Parathyroid adenoma (tissue), 2 donors: ENCODE measurements around the gene PLD6.

Source experiments
- H2AFZ ChIP-seq: fragments of 300-600 bp; sonication (generic); one replicate; pipeline ENCODE4 v1.7.0; 2017; ENCODE audit warnings: antibody characterized with exemption, mild to moderate bottlenecking
- H3K27ac ChIP-seq: fragments of 300-600 bp; sonication (generic); one replicate; pipeline ENCODE4 v1.7.0; 2017
- H3K27me3 ChIP-seq: fragments of 300-600 bp; sonication (generic); one replicate; pipeline ENCODE4 v1.7.0; 2017; ENCODE audit warnings: low read length; ENCODE audit not compliant: control insufficient read depth, insufficient read depth
- H3K36me3 ChIP-seq: fragments of 300-600 bp; sonication (generic); one replicate; pipeline ENCODE4 v1.7.0; 2017; ENCODE audit warnings: low read length; ENCODE audit not compliant: control insufficient read depth, insufficient read depth
- H3K4me1 ChIP-seq: fragments of 300-600 bp; sonication (generic); one replicate; pipeline ENCODE4 v1.7.0; 2017; ENCODE audit warnings: control low read depth
- H3K4me2 ChIP-seq: fragments of 300-600 bp; sonication (generic); one replicate; pipeline ENCODE4 v1.7.0; 2017; ENCODE audit warnings: low read length
- H3K4me3 ChIP-seq: fragments of 300-600 bp; sonication (generic); one replicate; pipeline ENCODE4 v1.7.0; 2017; ENCODE audit warnings: low read depth, low read length
- H3K79me2 ChIP-seq: fragments of 300-600 bp; sonication (generic); one replicate; pipeline ENCODE4 v1.7.0; 2017; ENCODE audit warnings: control low read depth
- H3K9ac ChIP-seq: fragments of 300-600 bp; sonication (generic); one replicate; pipeline ENCODE4 v1.7.0; 2017; ENCODE audit warnings: mild to moderate bottlenecking
- H3K9me3 ChIP-seq: fragments of 300-600 bp; sonication (generic); one replicate; pipeline ENCODE4 v1.7.0; 2017; ENCODE audit warnings: low read length; ENCODE audit not compliant: control insufficient read depth
- TF ChIP-seq, protein P1 (sequence below): fragments of 300-600 bp; sonication (generic); IDR thresholded peaks from one replicate; pipeline ENCODE4 v1.7.0; 2017; ENCODE audit warnings: antibody characterized with exemption, mild to moderate bottlenecking
- donor health status: primary hyperparathyroidism.

Gene PLD6

DNA sequence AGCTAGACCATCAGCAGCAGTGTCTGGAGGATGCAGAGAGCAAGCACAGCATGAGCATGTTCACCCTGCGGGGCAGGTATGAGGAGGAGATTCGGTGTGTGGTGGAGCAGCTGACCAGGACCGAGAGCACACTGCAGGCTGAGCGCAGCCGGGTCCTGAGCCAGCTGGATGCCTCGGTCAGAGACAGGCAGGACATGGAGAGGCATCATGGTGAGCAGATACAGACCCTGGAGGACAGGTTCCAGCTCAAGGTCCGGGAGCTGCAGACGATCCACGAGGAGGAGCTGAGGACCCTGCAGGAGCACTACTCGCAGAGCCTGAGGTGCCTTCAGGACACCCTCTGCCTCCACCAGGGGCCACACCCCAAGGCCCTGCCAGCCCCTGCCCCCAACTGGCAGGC lies 38.8 kb downstream of the PLD6 start:
- TF ChIP-seq, protein P1, sequence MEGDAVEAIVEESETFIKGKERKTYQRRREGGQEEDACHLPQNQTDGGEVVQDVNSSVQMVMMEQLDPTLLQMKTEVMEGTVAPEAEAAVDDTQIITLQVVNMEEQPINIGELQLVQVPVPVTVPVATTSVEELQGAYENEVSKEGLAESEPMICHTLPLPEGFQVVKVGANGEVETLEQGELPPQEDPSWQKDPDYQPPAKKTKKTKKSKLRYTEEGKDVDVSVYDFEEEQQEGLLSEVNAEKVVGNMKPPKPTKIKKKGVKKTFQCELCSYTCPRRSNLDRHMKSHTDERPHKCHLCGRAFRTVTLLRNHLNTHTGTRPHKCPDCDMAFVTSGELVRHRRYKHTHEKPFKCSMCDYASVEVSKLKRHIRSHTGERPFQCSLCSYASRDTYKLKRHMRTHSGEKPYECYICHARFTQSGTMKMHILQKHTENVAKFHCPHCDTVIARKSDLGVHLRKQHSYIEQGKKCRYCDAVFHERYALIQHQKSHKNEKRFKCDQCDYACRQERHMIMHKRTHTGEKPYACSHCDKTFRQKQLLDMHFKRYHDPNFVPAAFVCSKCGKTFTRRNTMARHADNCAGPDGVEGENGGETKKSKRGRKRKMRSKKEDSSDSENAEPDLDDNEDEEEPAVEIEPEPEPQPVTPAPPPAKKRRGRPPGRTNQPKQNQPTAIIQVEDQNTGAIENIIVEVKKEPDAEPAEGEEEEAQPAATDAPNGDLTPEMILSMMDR, result no peak

DNA sequence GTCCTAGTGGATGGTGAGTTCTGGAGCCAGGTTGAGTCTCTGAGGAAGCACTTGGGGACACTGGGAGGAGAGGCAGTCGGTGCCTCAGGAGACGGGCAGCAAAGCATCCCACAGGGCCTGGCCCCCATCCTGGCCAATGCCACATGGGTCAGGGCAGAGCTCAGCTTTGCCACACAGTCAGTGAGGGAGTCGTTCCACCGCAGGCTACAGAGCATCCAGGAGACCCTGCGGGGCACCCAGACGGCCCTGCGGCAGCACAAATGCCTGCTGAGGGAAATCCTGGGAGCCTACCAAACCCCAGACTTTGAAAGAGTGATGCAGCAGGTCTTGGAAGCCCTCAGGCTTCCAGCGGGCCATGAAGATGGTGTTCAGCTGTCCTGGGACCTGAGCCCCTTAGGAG lies 39.7 kb downstream of the PLD6 start:
- TF ChIP-seq, protein P1, result no peak
- H3K9me3 ChIP-seq, result no peaks in the 10 kb centered on the region
- H3K4me2 ChIP-seq, result no peak overlapping the region
- H3K27ac ChIP-seq, result no peak overlapping the region
- no peaks in the 10 kb centered on the region for H3K36me3 ChIP-seq
- no peak overlapping the region for H3K4me3 ChIP-seq
- H3K79me2 ChIP-seq, result peaks cover 5% of the 10 kb centered on the region
- no peaks in the 10 kb centered on the region for H3K27me3 ChIP-seq
- no peak overlapping the region for H3K9ac ChIP-seq
- H3K4me1 ChIP-seq, result no peaks in the 10 kb centered on the region
- no peak overlapping the region for H2AFZ ChIP-seq

More for the DNA sequence above, 38.8 kb downstream of the PLD6 start:
- Histone ChIP-seq H3K36me3 (no peaks in the 10 kb centered on the region), H2AFZ (no peak overlapping the region), H3K79me2 (peaks cover 2% of the 10 kb centered on the region), H3K9ac (no peak overlapping the region), H3K27me3 (no peaks in the 10 kb centered on the region), H3K4me1 (no peaks in the 10 kb centered on the region), H3K4me3 (no peak overlapping the region), H3K9me3 (no peaks in the 10 kb centered on the region), H3K4me2 (no peak overlapping the region), H3K27ac (no peak overlapping the region)

GRCh38 chr17:17165666-17166308 lies 40.3 kb downstream of the PLD6 start:
- Histone ChIP-seq H3K36me3 (no peaks in the 10 kb centered on the region), H3K9ac (no peak overlapping the region), H3K27ac (no peak overlapping the region), H2AFZ (no peak overlapping the region), H3K4me2 (no peak overlapping the region), H3K4me3 (no peak overlapping the region), H3K9me3 (no peaks in the 10 kb centered on the region), H3K79me2 (peaks cover 5% of the 10 kb centered on the region), H3K27me3 (no peaks in the 10 kb centered on the region), H3K4me1 (no peaks in the 10 kb centered on the region)
- TF ChIP-seq, protein P1, result no peak

DNA sequence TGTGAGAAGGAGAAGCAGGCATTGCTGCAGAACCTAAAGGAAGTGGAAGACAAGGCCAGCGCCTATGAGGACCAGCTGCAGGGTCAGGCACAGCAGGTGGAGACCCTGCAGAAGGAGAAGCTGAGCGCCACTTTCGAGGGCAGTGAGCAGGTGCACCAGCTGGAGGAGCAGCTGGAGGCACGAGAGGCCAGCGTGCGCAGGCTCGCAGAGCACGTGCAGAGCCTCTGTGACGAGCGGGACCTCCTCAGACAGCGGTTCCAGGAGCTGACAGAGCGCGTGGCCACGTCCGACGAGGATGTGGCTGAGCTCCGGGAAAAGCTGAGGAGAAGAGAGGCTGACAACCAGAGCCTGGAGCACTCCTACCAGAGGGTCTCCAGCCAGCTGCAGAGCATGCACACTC lies 41.5 kb downstream of the PLD6 start:
- no peaks in the 10 kb centered on the region for H3K4me1 ChIP-seq
- no peaks in the 10 kb centered on the region for H3K36me3 ChIP-seq
- H3K4me3 ChIP-seq, result no peak overlapping the region
- no peaks in the 10 kb centered on the region for H3K27me3 ChIP-seq
- no peak overlapping the region for H3K9ac ChIP-seq
- TF ChIP-seq, protein P1, result no peak
- H3K4me2 ChIP-seq, result no peak overlapping the region
- no peak overlapping the region for H2AFZ ChIP-seq
- H3K27ac ChIP-seq, result no peak overlapping the region
- peaks cover 5% of the 10 kb centered on the region for H3K79me2 ChIP-seq
- no peaks in the 10 kb centered on the region for H3K9me3 ChIP-seq

DNA sequence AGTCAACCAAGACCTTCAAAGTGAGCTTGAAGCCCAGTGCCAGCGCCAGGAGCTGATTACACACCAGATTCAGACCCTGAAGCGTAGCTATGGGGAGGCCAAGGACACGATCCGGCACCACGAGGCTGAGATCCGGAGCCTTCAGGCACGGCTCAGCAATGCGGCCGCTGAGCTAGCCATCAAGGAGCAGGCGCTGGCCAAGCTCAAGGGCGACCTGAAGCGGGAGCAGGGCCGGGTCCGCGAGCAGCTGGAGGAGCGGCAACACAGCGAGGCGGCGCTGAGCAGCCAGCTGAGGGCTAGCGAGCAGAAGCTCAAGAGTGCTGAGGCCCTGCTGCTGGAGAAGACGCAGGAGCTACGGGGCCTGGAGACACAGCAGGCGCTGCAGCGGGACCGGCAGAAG lies 42.0 kb downstream of the PLD6 start:
- Histone ChIP-seq H3K27me3 (no peaks in the 10 kb centered on the region), H3K9me3 (no peaks in the 10 kb centered on the region), H3K4me3 (no peak overlapping the region), H3K4me2 (no peak overlapping the region), H3K9ac (no peak overlapping the region), H3K27ac (no peak overlapping the region), H2AFZ (no peak overlapping the region), H3K36me3 (no peaks in the 10 kb centered on the region), H3K4me1 (no peaks in the 10 kb centered on the region), H3K79me2 (peaks cover 5% of the 10 kb centered on the region)
- TF ChIP-seq, protein P1, result no peak
